ENCODE measurements around the gene RIPOR2. TPM values are rescaled to one million over a fixed set of nuclear protein-coding genes. Genes with fewer than 3 reads are reported as not detected.

RIPOR2 gene
- total and polyA plus RNA-seq, 2 of the 13 experiments (the other 11 are each of a cell fraction or from before 2014, with no cell fraction given): 0.02 to 0.05 TPM

DNA sequence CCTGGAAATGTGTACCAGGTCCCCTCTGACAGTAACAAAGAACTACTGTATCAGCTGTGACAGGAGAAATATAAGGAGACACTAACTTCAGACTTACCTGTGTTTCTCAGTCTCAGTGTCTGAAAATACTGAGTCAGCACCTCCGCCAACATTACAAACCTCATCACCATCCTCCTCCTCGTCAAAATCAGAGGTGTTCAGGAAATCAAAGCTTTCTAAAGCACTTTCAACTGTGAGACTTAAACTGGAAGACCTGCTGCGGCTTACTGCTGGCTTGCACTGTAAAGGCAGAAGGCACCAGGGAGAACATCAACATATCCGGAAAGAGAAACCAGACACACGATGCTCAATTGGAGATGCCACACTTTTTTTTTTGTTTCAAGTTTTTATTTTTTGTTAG lies 96.8 kb downstream of the RIPOR2 start:
- Histone ChIP-seq H3K27ac (ENCODE audit: extremely low read length, insufficient read depth, low read length) (no peak overlapping the region), H3K79me2 (ENCODE audit: insufficient read depth, low read length) (no peaks in the 10 kb centered on the region), H3K4me3 (replicated peaks in 1 of 3; ENCODE audit: insufficient read depth in 1 of 3, low read depth in 2 of 3, low read length in 3 of 3) (no peak overlapping the region), H2AFZ (ENCODE audit: low read length) (no peak overlapping the region), H3K4me1 (ENCODE audit: insufficient read depth, low read length) (peaks cover 11% of the 10 kb centered on the region), H3K9me3 (ENCODE audit: low read length) (no peaks in the 10 kb centered on the region), H3K9ac (ENCODE audit: insufficient read depth, low read depth, low read length) (no peak overlapping the region), H4K20me1 (ENCODE audit: insufficient read depth, low read length) (no peaks in the 10 kb centered on the region), H3K36me3 (replicated peaks in 1 of 2; ENCODE audit: control insufficient read depth in 1 of 2, insufficient read depth in 2 of 2, low read length in 2 of 2) (no peaks in the 10 kb centered on the region), H3K27me3 (ENCODE audit: control insufficient read depth in 1 of 2, insufficient read depth in 2 of 2, low read length in 2 of 2) (peaks cover 0 to 20% of the 10 kb centered on the region in 2 experiments; a peak in 2 of 5 replicates), H3K4me2 (ENCODE audit: low read depth, low read length) (no peak overlapping the region)
- no TSS peak for BruUV-seq (replicated peaks)
- no peak for DNase-seq (ENCODE audit: low spot score)
- in situ Hi-C loops (cut with HindIII; ENCODE audit: extremely low pct_ligation_motif_present, low pct_unique_long_range_greater_than_20kb): no loop called here
- 47% methylated on average over 5 of the region's 5 CpGs for WGBS (ENCODE audit: low lambda C conversion rate)
- FAIRE-seq: no peak
- ChIA-PET POLR2A (no interaction called here), CTCF (ENCODE audit: low intra/inter-chr PET ratio, low total read pairs) (no interaction called here)
- TF ChIP-seq MAFF (IDR thresholded peaks at IDR 0.05; ENCODE audit: low read depth, low read length) (peak; percentile 82), ISX (CRISPR knock-in tag; conservative IDR thresholded peaks at IDR 0.05) (no peak), MAFK (conservative IDR thresholded peaks at IDR 0.05 in 1 of 2, IDR thresholded peaks at IDR 0.05 in 1 of 2; ENCODE audit: low read length in 2 of 2) (peak; percentile 90 to 91)
- intact Hi-C loops (cut with micrococcal nuclease; ENCODE audit: unreplicated experiment): no loop called here
- no peak for ATAC-seq

DNA sequence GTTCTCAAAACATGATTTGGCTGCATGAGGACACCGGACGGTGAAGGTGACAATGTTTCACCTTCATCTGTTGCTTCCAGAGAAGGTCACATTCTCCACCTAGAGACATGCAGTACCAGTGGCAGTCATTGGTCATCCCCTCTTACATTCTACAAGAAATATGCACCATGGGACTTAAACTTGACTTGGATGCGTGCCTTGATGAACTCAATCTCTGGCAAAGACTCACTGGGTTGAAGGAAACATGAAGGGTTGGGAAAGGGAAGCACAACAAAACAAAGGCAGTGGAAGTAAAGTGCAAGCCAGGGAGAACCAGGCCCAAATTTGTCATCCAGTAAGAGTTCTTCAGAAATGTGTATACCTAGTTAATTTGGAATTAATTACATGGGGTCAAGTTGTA lies 97.7 kb downstream of the RIPOR2 start:
- no peak overlapping the region for H3K4me2 ChIP-seq (ENCODE audit: low read depth, low read length)
- ChIA-PET CTCF (ENCODE audit: low intra/inter-chr PET ratio, low total read pairs) (no interaction called here), POLR2A (no interaction called here)
- intact Hi-C loops (cut with micrococcal nuclease; ENCODE audit: unreplicated experiment) (no loop called here), in situ Hi-C loops (cut with HindIII; ENCODE audit: extremely low pct_ligation_motif_present, low pct_unique_long_range_greater_than_20kb) (no loop called here)
- FAIRE-seq (no peak), DNase-seq (ENCODE audit: low spot score) (no peak), ATAC-seq (no peak)
- no peaks in the 10 kb centered on the region for H4K20me1 ChIP-seq (ENCODE audit: insufficient read depth, low read length)
- H3K9ac ChIP-seq (ENCODE audit: insufficient read depth, low read depth, low read length): no peak overlapping the region
- H3K27ac ChIP-seq (ENCODE audit: extremely low read length, insufficient read depth, low read length): no peak overlapping the region
- no peak overlapping the region for H2AFZ ChIP-seq (ENCODE audit: low read length)
- WGBS (ENCODE audit: low lambda C conversion rate): 88% methylated on average over 3 of the region's 3 CpGs
- H3K4me3 ChIP-seq (replicated peaks in 1 of 3; ENCODE audit: insufficient read depth in 1 of 3, low read depth in 2 of 3, low read length in 3 of 3): no peak overlapping the region
- no peak for TF ChIP-seq PCBP2 (optimal IDR thresholded peaks at IDR 0.05; ENCODE audit: low read depth, low read length, poor library complexity, severe bottlenecking)
- no peak for TF ChIP-seq ZNF253 (CRISPR knock-in tag; IDR thresholded peaks at IDR 0.05; ENCODE audit: borderline replicate concordance)
- no peak for TF ChIP-seq ZNF3 (CRISPR knock-in tag; IDR thresholded peaks at IDR 0.05)
- no peak for TF ChIP-seq BRD4 (CRISPR knock-in tag; IDR thresholded peaks at IDR 0.05)
- no peaks in the 10 kb centered on the region for H3K79me2 ChIP-seq (ENCODE audit: insufficient read depth, low read length)
- no peaks in the 10 kb centered on the region for H3K9me3 ChIP-seq (ENCODE audit: low read length)
- peaks cover 2% of the 10 kb centered on the region; the same call in 1 of the 2 replicates for H3K4me1 ChIP-seq (ENCODE audit: insufficient read depth, low read length)
- H3K27me3 ChIP-seq (ENCODE audit: control insufficient read depth in 1 of 2, insufficient read depth in 2 of 2, low read length in 2 of 2): peaks cover 0 to 18% of the 10 kb centered on the region in 2 experiments; a peak in 2 of 5 replicates
- BruUV-seq (replicated peaks): no TSS peak
- no peaks in the 10 kb centered on the region for H3K36me3 ChIP-seq (replicated peaks in 1 of 2; ENCODE audit: control insufficient read depth in 1 of 2, insufficient read depth in 2 of 2, low read length in 2 of 2)
